HepG2 (cell line): ENCODE results near the gene ADAT3. TPM values are rescaled to one million over a fixed set of nuclear protein-coding genes. Genes with fewer than 3 reads are reported as not detected.

Experiments
- ATAC-seq: fragments of 200-7000 bp; cut with Tn5 transposase; 3 replicates; pipeline ENCODE4 v1.9.1; 2020; ENCODE audit warnings: mild to moderate bottlenecking, moderate library complexity
- BruUV-seq: library from RNA; stranded (reverse); fragments of 400-500 nt; replicated peaks from 2 replicates; lab custom pipeline; 2021; lab: Mats Ljungman, UMichigan
- CTCF ChIA-PET: fragments of 300-600 bp; formaldehyde crosslinking; extraction: SDS; loops from one replicate; lab custom pipeline; 2021; ENCODE audit warnings: low total read pairs, inconsistent platforms, low intra/inter-chr PET ratio; lab: Yijun Ruan, JAX
- POLR2A ChIA-PET: fragments of 350-600 bp; sonication (Branson Sonifier 250); formaldehyde crosslinking; loops from one replicate; lab custom pipeline; 2020; ENCODE audit warnings: antibody characterized with exemption, inconsistent platforms; lab: Yijun Ruan, JAX
- DNase-seq: peaks from one replicate; pipeline ENCODE4 v3.0.0-alpha.2; 2015; ENCODE audit warnings: low spot score
- FAIRE-seq: peaks from 3 replicates; lab custom pipeline; 2011; peaks lifted over from hg19 to GRCh38; lab: Jason Lieb, UNC
- H2AFZ ChIP-seq: one replicate; pipeline ENCODE4 v1.6.1; 2011; ENCODE audit warnings: low read length, inconsistent platforms
- H3K27ac ChIP-seq: fragments of 300-600 bp; 3 replicates; pipeline ENCODE4 v1.8.0; 2011; ENCODE audit warnings: mixed run types, mild to moderate bottlenecking, mixed read lengths, low read length, inconsistent platforms; ENCODE audit not compliant: insufficient read depth; ENCODE audit errors: extremely low read length
- H3K27me3 ChIP-seq, 2 experiments: fragments of 200-600 bp in 1 of 2; 2 replicates in 1 of 2; 3 replicates in 1 of 2; pipeline versions ENCODE4 v1.6.0 to v1.8.0; 2011; ENCODE audit warnings: low read length in 2 of 2, mild to moderate bottlenecking in 2 of 2, moderate library complexity in 2 of 2, inconsistent platforms in 1 of 2; ENCODE audit not compliant: insufficient read depth in 2 of 2, control insufficient read depth in 1 of 2
- H3K36me3 ChIP-seq, 2 experiments: fragments of 200-600 bp in 1 of 2; replicated peaks in 1 of 2; 2 replicates in 1 of 2; 3 replicates in 1 of 2; pipeline versions ENCODE4 v1.5.1 to v1.8.0; 2011; ENCODE audit warnings: low read length in 2 of 2, inconsistent platforms in 1 of 2; ENCODE audit not compliant: insufficient read depth in 2 of 2, control insufficient read depth in 1 of 2
- H3K4me1 ChIP-seq: 2 replicates; pipeline ENCODE4 v1.5.1; 2012; ENCODE audit warnings: low read length, inconsistent platforms; ENCODE audit not compliant: insufficient read depth
- H3K4me2 ChIP-seq: 2 replicates; pipeline ENCODE4 v1.6.0; 2011; ENCODE audit warnings: low read depth, low read length, inconsistent platforms
- H3K4me3 ChIP-seq, 3 experiments: fragments of 200-600 bp in 1 of 3; sonication (generic), shearing (Covaris generic) in 1 of 3; replicated peaks in 1 of 3; 2 replicates each; pipeline ENCODE4 v1.5.1; 2011 to 2016; ENCODE audit warnings: low read length in 3 of 3, inconsistent platforms in 2 of 3, low read depth in 2 of 3, mild to moderate bottlenecking in 2 of 3, control low read depth in 1 of 3, mixed read lengths in 1 of 3; ENCODE audit not compliant: insufficient read depth in 1 of 3
- H3K79me2 ChIP-seq: one replicate; pipeline ENCODE4 v1.6.1; 2011; ENCODE audit warnings: low read length, inconsistent platforms; ENCODE audit not compliant: insufficient read depth
- H3K9ac ChIP-seq: 2 replicates; pipeline ENCODE4 v1.6.0; 2011; ENCODE audit warnings: mild to moderate bottlenecking, low read depth, low read length, inconsistent platforms; ENCODE audit not compliant: insufficient read depth
- H3K9me3 ChIP-seq: 2 replicates; pipeline ENCODE4 v1.5.1; 2012; ENCODE audit warnings: mild to moderate bottlenecking, low read length
- H4K20me1 ChIP-seq: 2 replicates; pipeline ENCODE4 v1.6.0; 2011; ENCODE audit warnings: inconsistent platforms, mild to moderate bottlenecking, low read length, moderate library complexity; ENCODE audit not compliant: insufficient read depth
- ARNT ChIP-seq: fragments of 450-650 bp; IDR thresholded peaks from 2 replicates; pipeline ENCODE4 v1.6.1; 2017
- CREBL2 ChIP-seq: sonication (generic); formaldehyde crosslinking; IDR thresholded peaks from 2 replicates; pipeline ENCODE4 v1.8.1; 2023; ENCODE audit warnings: missing genetic modification reagents, mild to moderate bottlenecking, borderline replicate concordance
- GATAD2A ChIP-seq: IDR thresholded peaks from 2 replicates; pipeline ENCODE4 v1.6.1; 2016
- SMAD9 ChIP-seq: sonication (generic); formaldehyde crosslinking; IDR thresholded peaks from 2 replicates; pipeline ENCODE4 v1.5.1; 2020; ENCODE audit warnings: mild to moderate bottlenecking, missing genetic modification reagents
- SP1 ChIP-seq, 2 experiments: fragments of 450-650 bp in 1 of 2; sonication (generic) in 1 of 2; formaldehyde crosslinking in 1 of 2; IDR thresholded peaks; 2 replicates each; pipeline versions ENCODE4 v1.4.0 to v1.6.1; 2016 to 2020; ENCODE audit warnings: missing genetic modification reagents in 1 of 2
- TAF15 ChIP-seq: fragments of 200-400 bp; formaldehyde crosslinking; IDR thresholded peaks from one replicate; pipeline ENCODE4 v1.6.1; 2018; ENCODE audit warnings: mild to moderate bottlenecking, low read depth, low read length; ENCODE audit not compliant: poor library complexity, severe bottlenecking
- TFDP2 ChIP-seq: sonication (generic); formaldehyde crosslinking; IDR thresholded peaks from 2 replicates; pipeline ENCODE4 v1.4.0; 2020; ENCODE audit warnings: missing genetic modification reagents
- U2AF2 ChIP-seq: fragments of 200-400 bp; formaldehyde crosslinking; IDR thresholded peaks from 2 replicates; pipeline ENCODE4 v1.6.1; 2017; ENCODE audit warnings: low read depth, mild to moderate bottlenecking, low read length
- ZNF7 ChIP-seq: IDR thresholded peaks from 2 replicates; pipeline ENCODE4 v1.6.1; 2016; ENCODE audit warnings: missing biosample characterization, missing genetic modification reagents
- ZNF704 ChIP-seq: sonication (generic); formaldehyde crosslinking; IDR thresholded peaks from 2 replicates; pipeline ENCODE4 v1.8.1; 2023; ENCODE audit warnings: mild to moderate bottlenecking, inconsistent platforms, moderate library complexity, missing genetic modification reagents, borderline replicate concordance
- ZNF781 ChIP-seq: sonication (generic); formaldehyde crosslinking; IDR thresholded peaks from 2 replicates; pipeline ENCODE4 v1.5.1; 2020; ENCODE audit warnings: borderline replicate concordance, mild to moderate bottlenecking, missing genetic modification reagents; ENCODE audit errors: not compliant biosample characterization
- WGBS: methylation state at CpG from one replicate; pipeline ENCODE4 v1.1.6; 2017; ENCODE audit warnings: low lambda C conversion rate; 5-methylcytosine and 5-hydroxymethylcytosine counted together
- in situ Hi-C: cut with HindIII; loops from 2 replicates; pipeline ENCODE4 v1.10.0; 2017; ENCODE audit warnings: low pct_unique_long_range_greater_than_20kb; ENCODE audit not compliant: extremely low pct_ligation_motif_present
- intact Hi-C: fragments of 100-400 bp; cut with micrococcal nuclease; formaldehyde crosslinking; loops from one replicate; pipeline ENCODE4 v1.10.0; 2022; ENCODE audit not compliant: unreplicated experiment
- polyA plus RNA-seq, 8 experiments: library from polyadenylated mRNA; depleted of rRNA in 3 of 8; stranded (reverse) in 7 of 8; unstranded in 1 of 8; fragments of >200 nt; fragmentation: Illumina TruSeq in 4 of 8; extraction: Trizol in 4 of 8; gene quantifications; 2 replicates each; pipeline versions ENCODE4 v1.2.1 to v1.2.3, GENCODE V29; 2011 to 2016; ENCODE audit warnings: low read depth in 4 of 8, missing spikeins in 1 of 8, mixed read lengths in 1 of 8; ENCODE audit not compliant: insufficient read depth in 1 of 8
- total RNA-seq, 5 experiments: library from RNA; depleted of rRNA; stranded (reverse); fragments of >200 nt; fragmentation: Illumina TruSeq; extraction: Trizol; gene quantifications; 2 replicates each; pipeline ENCODE4 v1.2.3, GENCODE V29; 2016; ENCODE audit warnings: low read depth in 1 of 5
- TF ChIP-seq, protein P1 (sequence below): sonication (generic); formaldehyde crosslinking; IDR thresholded peaks from 2 replicates; pipeline ENCODE4 v1.4.0; 2020; ENCODE audit warnings: missing genetic modification reagents
- TF ChIP-seq, protein P2 (sequence below): fragments of 450-650 bp; IDR thresholded peaks from 2 replicates; pipeline ENCODE4 v1.6.1; 2016
- TF ChIP-seq, protein P3 (sequence below): sonication (generic); formaldehyde crosslinking; IDR thresholded peaks from 2 replicates; pipeline ENCODE4 v1.9.0; 2022; ENCODE audit warnings: missing genetic modification reagents, mild to moderate bottlenecking, borderline replicate concordance
- TF ChIP-seq, protein P4 (sequence below): sonication (generic); formaldehyde crosslinking; IDR thresholded peaks from 2 replicates; pipeline ENCODE4 v1.4.0; 2020; ENCODE audit warnings: missing genetic modification reagents

Gene ADAT3
- total and polyA plus RNA-seq, 2 of the 13 experiments (the other 11 are each of a cell fraction or from before 2014, with no cell fraction given), result 0.95 to 3.5 TPM

- ATAC-seq, result peak; percentile 54
- Histone ChIP-seq H3K79me2 (peaks cover 62% of the 10 kb centered on the region), H4K20me1 (peaks cover 49% of the 10 kb centered on the region), H3K27me3 (no peaks in the 10 kb centered on the region; a peak in 1 of 5 replicates), H3K4me1 (peaks cover 46% of the 10 kb centered on the region), H3K4me3 (peak overlapping the region; percentile 89 to 95 (median 91)), H3K9ac (peak overlapping the region; percentile 84), H3K4me2 (peak overlapping the region; percentile 81), H2AFZ (no peak overlapping the region), H3K9me3 (no peaks in the 10 kb centered on the region), H3K27ac (peak overlapping the region; percentile 80), H3K36me3 (no peaks in the 10 kb centered on the region)
- BruUV-seq, result no TSS peak
- in situ Hi-C loops (no loop called here), intact Hi-C loops (no loop called here)
- peak; percentile 92 for DNase-seq
- ChIA-PET CTCF (no interaction called here), POLR2A (interaction anchor here (1.0 kb wide), 1 partner anchor 20 kb away, joined by 3 read pairs; no protein-coding TSS in a partner anchor)
- FAIRE-seq, result no peak
- WGBS, result 0% methylated on average over 11 of the region's 32 CpGs
- no peak for TF ChIP-seq ARNT
- TF ChIP-seq, protein P1, sequence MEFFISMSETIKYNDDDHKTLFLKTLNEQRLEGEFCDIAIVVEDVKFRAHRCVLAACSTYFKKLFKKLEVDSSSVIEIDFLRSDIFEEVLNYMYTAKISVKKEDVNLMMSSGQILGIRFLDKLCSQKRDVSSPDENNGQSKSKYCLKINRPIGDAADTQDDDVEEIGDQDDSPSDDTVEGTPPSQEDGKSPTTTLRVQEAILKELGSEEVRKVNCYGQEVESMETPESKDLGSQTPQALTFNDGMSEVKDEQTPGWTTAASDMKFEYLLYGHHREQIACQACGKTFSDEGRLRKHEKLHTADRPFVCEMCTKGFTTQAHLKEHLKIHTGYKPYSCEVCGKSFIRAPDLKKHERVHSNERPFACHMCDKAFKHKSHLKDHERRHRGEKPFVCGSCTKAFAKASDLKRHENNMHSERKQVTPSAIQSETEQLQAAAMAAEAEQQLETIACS, result 0 out of 2 replicates have a peak, but pooled peaks have one; percentile 14
- no peak for TF ChIP-seq CREBL2 (CRISPR knock-in tag)
- no peak for TF ChIP-seq SMAD9 (CRISPR knock-in tag)
- TF ChIP-seq, protein P2, sequence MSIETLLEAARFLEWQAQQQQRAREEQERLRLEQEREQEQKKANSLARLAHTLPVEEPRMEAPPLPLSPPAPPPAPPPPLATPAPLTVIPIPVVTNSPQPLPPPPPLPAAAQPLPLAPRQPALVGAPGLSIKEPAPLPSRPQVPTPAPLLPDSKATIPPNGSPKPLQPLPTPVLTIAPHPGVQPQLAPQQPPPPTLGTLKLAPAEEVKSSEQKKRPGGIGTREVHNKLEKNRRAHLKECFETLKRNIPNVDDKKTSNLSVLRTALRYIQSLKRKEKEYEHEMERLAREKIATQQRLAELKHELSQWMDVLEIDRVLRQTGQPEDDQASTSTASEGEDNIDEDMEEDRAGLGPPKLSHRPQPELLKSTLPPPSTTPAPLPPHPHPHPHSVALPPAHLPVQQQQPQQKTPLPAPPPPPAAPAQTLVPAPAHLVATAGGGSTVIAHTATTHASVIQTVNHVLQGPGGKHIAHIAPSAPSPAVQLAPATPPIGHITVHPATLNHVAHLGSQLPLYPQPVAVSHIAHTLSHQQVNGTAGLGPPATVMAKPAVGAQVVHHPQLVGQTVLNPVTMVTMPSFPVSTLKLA, result no peak
- 0 out of 2 replicates have a peak, but pooled peaks have one; percentile 39 for TF ChIP-seq U2AF2
- no peak for TF ChIP-seq SP1 (IDR thresholded peaks at IDR 0.05)
- TF ChIP-seq SP1 (CRISPR knock-in tag; IDR thresholded peaks at IDR 0.05), result 0 out of 2 replicates have a peak, but pooled peaks have one; percentile 35
- no peak for TF ChIP-seq ZNF7 (CRISPR knock-in tag)
- TF ChIP-seq ZNF704 (CRISPR knock-in tag), result no peak
- TF ChIP-seq, protein P3, sequence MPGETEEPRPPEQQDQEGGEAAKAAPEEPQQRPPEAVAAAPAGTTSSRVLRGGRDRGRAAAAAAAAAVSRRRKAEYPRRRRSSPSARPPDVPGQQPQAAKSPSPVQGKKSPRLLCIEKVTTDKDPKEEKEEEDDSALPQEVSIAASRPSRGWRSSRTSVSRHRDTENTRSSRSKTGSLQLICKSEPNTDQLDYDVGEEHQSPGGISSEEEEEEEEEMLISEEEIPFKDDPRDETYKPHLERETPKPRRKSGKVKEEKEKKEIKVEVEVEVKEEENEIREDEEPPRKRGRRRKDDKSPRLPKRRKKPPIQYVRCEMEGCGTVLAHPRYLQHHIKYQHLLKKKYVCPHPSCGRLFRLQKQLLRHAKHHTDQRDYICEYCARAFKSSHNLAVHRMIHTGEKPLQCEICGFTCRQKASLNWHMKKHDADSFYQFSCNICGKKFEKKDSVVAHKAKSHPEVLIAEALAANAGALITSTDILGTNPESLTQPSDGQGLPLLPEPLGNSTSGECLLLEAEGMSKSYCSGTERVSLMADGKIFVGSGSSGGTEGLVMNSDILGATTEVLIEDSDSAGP (CRISPR knock-in tag), result peak; percentile 35; the same call in 1 of the 2 replicates
- 0 out of 2 replicates have a peak, but pooled peaks have one; percentile 19 for TF ChIP-seq TFDP2
- TF ChIP-seq GATAD2A, result no peak; the same call in 1 of the 2 replicates
- no peak for TF ChIP-seq ZNF781 (CRISPR knock-in tag)
- peak; percentile 49 for TF ChIP-seq TAF15
- TF ChIP-seq, protein P4, sequence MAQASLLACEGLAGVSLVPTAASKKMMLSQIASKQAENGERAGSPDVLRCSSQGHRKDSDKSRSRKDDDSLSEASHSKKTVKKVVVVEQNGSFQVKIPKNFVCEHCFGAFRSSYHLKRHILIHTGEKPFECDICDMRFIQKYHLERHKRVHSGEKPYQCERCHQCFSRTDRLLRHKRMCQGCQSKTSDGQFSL (CRISPR knock-in tag), result no peak
Observed at GRCh38 chr19:1860042-1860775, 45.0 kb upstream of the ADAT3 start.
